ENCODE measurements around the gene ACTL7B.
"Not testable (repeated sequence)": the region's sequence is repeated elsewhere in the genome, so short reads cannot be mapped to it uniquely, and the experiment has no call there.

Gene ACTL7B

DNA sequence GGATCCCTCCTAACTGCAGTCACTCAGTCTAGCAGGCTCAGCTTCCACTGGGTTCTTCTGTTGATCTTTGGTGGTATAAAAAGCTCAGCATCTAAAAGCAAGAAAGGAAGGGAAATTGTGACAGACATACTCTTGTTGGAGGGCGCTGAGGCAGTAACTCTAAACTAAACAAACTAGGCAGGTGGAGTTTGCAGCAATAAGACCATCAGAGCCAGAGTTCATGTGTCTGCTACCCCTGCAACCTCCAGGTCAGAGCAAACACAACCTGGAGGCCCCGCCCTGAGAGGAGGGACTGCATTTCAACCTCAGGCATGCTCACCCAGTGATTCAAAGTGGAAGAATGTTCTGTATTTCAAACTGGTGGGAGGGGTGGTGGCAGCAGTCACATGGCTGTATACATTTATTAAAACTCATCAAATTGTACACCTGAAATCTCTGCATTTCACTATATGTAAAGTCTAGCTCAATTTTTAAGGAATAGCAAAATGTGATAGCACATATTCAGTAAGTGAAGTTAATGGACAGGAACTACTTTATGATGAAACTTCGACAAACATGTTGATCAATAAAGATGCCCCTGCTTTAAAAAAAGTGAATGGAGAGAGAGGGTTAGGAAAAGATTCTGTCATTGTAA lies 13.4 kb upstream of the ACTL7B start:
- in situ Hi-C loops (cut with MboI; ENCODE audit: low sequenced_read_pairs) = no loop called here

DNA sequence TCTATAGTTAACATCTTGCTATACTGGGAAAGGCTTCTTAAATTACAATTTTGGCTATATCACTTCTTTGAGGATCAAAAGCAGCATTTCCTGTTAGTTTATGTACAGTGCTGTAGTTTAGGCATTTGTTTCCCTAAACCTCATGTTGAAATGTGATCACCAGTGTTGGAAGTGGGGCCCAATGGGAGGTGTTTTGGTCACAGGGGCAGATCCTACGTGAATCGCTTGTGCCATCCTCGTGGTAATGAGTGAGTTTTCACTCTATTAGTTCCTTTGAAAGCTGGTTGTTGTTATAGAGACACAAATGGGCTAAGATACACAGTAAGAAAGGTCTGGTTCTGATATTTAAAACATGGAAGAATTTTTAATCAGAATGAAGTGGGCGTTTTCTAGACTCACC lies 12.0 kb upstream of the ACTL7B start:
- in situ Hi-C loops (cut with MboI; ENCODE audit: low sequenced_read_pairs) = no loop called here

DNA sequence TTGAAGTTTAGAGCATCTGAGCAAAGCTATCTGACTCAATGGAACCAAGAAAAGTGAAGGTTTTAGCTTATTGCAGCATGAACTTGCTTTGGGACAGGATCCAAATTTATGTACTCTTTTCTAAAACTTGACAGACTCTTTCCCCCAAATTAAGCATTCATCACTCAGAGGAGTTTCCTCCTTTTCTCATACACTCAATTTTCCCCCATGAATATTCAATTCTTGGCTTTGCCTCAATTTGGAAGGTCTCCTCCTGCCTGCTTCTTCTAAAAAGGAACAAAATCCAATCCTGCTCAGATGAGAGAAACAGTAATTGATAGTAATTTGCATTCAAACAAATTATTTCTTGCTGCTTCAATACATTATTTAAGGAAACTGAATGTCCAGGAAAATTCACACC lies 11.3 kb upstream of the ACTL7B start:
- in situ Hi-C loops (cut with MboI; ENCODE audit: low sequenced_read_pairs) = no loop called here

DNA sequence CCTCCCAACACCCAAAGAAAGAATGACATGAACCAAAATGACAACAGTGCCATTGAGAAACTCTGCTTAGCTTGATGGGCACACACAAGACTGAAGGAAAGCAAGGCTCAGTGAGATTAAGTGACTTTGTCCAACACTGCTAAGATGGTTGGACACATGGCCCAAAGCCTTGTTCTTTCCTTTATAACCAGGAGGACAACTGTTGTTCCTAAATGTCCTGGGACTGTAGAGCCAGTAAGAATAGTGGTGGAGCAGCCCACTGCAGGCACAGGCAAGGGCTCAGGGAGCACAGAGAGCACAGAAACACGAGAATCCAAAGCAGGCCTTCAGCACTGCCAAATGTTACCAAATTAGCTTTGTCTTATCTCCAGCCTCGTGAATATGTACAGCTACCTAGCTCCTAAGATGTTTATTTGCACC lies 10.2 kb upstream of the ACTL7B start:
- in situ Hi-C loops (cut with MboI; ENCODE audit: low sequenced_read_pairs) = no loop called here

DNA sequence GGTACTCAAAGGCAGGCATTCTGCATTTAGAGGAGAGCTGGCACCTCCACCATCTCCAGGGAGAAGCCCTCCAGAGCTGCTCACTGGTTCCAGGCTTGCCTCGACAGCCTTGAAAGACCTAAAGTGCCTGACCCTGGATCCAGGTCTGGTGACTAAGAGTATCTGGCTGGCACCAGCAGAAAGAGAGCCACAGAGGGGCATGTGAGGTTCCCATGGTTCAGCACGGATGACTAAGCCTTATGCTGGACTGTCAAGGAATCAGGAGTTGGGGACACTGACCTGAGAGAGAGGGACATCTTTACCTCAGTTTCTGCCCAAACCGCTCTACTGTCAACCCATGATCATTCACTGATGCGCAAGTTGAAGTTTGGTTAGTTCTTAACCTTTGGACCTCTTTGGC lies 9.3 kb upstream of the ACTL7B start:
- in situ Hi-C loops (cut with MboI; ENCODE audit: low sequenced_read_pairs) = no loop called here

DNA sequence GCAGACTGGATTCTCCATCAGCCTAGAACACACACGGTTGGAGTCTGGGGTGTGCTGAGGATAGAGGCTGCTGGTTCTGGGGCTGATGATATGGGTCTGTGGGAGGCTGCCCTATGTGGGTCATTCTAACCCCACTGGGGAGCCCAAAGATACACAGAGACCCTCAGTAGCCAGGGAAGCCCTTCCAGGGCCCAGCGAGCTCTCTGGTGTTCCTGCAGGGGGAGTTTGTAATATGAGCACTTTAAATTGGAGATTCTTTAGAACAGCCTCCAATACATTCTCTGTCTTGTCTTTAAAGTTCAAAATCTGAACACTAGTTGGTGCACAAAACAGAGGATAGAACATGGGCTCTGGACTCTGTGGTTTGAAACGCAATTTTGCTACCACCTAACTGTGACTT lies 8.7 kb upstream of the ACTL7B start:
- in situ Hi-C loops (cut with MboI; ENCODE audit: low sequenced_read_pairs) = no loop called here

DNA sequence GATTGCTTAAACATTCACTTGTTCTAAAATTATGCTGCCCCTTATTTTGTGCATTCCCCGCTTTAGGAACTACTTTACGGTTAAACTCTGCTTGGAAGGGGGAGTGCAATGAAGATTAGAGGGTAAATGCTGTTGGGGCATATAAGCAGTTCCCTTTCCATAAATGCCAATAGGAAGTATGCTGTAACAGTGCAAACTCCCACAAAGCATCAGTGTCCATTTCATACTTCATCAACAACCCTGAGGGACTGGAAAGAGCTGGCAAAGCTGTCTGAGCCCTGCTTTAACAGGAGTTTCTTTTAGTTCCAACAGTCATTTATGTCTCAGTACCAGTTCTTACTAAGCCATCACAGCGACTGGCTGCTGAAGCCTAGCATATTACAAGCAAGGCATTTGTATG lies 8.1 kb upstream of the ACTL7B start:
- in situ Hi-C loops (cut with MboI; ENCODE audit: low sequenced_read_pairs) = no loop called here

DNA sequence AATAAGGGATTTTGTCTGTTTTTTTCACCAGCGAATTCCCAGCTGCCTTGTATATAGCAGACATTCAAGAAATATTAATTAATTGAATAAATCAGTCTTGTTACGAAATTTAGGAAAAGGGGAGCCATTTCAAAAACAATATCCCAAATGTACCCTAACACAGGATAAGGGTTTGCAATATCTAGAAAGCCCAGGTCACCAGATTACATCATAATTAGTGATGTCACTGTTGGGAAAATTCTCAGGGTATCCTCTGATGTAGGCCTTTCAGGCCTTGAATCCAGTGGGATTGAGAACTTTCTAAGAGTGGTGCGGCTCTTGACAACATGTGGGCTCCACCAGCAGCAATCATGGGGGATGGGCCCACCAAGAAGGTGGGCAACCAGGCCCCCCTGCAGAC lies 6.2 kb upstream of the ACTL7B start, which contains the start of gene ACTL7A:
ACTL7A (plus strand) TSS at position 270 of the 400 bp plus-strand sequence; CDS start at position 327, 57 bp downstream.
- in situ Hi-C loops (cut with MboI; ENCODE audit: low sequenced_read_pairs) = no loop called here

DNA sequence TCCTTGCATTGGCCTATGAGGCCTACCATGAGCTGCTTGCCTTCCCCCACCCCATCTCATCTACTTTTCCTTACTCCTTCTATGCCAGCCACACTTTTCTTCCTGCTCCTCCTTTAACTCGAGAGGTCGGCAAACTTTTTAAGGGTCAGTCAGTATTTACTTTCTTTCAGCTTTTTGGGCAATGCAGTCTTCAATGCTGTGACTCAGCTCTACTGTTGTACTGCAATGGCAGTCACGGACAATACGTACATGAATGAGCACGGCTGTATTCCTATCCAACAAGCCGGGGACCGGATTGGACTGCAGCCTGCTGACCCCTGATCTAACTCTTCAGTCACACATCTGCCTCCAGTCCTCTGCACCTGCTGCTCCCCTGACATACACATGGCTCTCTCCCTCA lies 5.7 kb upstream of the ACTL7B start:
- in situ Hi-C loops (cut with MboI; ENCODE audit: low sequenced_read_pairs) = no loop called here

DNA sequence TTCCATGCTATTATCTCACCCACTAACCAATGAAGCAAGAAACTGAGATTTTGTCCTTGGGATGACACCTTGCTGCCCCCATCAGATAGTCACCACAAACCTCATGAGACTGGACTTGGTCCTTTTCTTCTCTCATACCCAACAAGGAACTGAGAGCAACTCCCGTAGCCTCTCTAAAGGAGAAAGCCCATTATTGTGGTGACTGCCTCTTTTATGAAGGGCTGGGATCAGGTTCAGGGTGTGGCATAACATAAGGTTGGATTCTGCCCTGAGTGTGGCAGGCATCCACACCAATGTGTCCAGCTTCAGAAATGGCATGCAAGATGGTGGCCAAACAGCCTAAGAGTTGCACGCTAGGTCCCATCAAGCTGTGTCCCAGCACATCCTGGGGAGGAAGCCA lies 5.0 kb upstream of the ACTL7B start:
- in situ Hi-C loops (cut with MboI; ENCODE audit: low sequenced_read_pairs) = no loop called here

DNA sequence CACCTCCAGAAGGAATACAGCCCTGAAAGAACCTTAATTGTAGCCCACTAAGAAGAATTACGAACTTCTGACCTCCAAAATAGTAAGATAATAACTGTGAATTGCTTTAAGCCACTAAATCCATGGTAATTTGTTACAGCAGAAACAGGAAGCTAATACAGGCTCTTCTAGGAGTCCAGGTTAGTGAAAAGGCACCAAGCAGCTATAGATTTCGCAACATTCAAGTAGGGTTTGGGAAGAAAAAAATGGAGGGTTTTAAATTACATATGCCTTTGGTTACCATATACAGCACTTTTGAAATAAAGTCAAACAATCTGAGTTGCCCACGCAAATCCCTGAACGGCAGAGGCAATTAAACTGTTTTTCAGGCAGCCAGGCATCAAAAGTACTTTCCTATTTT lies 4.6 kb upstream of the ACTL7B start:
- in situ Hi-C loops (cut with MboI; ENCODE audit: low sequenced_read_pairs) = no loop called here

DNA sequence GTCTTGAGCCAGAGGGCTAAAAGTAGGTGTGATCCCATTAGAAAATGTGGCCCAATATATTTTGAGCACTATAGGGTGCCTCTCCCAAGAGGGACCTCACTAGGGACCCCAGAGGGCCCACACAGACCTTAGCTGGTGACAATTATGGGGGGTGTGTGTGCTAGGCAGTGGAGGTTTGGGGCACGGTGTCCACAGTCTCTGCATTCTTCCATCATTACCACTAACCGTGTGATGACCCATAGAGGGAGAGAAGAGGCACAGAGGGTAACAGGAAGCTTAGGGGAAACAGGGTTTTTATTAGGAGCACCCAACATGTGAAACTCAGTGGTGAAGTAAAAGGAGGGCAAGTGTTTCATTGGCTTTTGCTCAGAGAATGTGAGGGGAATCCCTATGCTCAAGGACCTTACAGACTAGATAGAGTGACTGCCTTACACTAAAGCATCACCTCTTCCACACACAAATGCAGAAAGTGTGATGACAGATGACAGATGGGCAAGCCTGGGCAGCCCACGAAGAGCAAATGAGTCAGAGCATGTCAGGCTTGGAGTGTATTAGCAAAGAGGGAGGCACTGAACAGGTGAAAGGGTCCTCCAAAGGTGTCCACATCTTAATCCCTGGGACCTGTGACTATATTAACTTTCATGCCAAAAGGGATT lies 3.8 kb upstream of the ACTL7B start:
- in situ Hi-C loops (cut with MboI; ENCODE audit: low sequenced_read_pairs) = no loop called here

DNA sequence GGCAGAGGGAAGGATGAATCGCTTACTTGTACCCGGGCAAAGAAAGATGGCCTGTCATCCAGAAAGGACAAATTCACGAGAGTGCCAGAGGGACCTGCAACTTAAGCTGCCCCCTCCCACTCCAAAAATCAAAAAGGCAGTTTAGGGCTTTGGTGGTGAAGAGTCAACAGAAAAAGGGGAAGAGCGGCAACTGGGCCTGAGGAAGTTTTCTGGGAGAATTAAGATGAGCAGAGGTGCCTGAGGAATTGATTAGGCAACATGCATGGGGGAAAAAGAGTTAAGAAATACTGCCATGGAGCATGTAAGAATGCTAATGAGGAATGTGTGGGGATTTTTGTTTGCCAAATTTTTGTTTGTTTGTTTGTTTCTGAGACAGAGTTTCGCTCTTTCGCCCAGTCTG lies 1.8 kb upstream of the ACTL7B start:
- in situ Hi-C loops (cut with MboI; ENCODE audit: low sequenced_read_pairs) = no loop called here

DNA sequence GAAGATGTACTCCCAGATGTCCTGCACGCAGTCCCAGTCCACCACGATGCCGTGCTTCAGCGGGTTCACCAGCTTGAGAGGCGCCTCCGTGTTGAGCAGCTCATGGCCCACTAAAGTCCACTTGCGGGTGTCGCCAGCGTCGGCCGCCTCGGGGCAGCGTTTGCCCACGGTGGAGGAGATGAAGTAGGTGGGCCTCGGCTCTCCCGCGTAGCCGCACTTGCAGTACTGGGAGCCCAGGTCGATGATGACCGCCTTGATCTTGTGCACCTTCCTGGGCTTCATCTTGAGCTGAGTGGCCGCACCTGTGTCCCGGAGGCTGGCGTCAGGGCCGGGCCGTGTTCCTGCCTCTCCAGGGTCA lies 278 bp downstream of the ACTL7B start:
- in situ Hi-C loops (cut with MboI; ENCODE audit: low sequenced_read_pairs) = no loop called here

DNA sequence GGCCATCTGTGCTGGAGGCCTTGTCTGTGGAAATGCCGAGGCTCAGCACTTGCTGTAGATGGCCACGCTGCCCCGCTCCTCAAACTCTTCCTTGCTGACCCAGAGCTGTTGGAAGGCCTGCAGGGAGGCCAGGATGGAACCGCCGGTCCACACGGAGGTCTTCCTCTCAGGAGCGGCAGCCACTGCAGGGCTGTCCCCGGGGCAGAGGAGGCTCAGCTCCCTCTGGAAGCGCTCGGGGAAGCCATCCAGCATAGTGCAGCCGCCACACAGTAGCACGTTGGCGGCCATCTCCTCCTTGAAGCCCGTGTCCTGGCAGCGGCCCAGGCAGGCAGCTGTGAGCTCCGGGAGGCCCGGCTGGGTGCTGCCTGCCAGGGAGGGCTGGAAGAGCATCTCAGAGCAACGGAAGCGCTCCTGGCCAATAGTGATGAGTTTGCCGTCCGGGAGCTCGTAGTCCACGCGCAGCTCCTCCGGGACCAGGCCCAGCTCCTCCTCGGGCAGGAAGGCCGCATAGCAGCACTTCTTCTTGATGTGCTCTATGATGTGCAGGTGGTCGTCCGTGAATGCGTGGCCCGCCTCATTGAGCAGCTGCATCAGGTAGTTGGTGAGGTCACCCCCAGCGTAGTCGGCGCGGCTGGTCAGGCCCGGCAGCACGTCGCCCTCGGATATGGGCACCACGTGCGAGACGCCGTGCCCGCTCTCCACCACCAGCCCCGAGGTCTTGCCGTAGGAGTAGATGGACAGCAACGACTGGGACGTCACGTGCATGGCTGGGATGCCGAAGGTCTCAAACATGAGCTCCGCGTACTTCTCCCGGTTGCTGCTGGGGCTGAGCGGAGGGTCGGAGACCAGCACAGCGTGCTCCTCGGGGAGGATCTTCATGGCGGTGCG lies 901 bp downstream of the ACTL7B start:
- in situ Hi-C loops (cut with MboI; ENCODE audit: low sequenced_read_pairs) = no loop called here

DNA sequence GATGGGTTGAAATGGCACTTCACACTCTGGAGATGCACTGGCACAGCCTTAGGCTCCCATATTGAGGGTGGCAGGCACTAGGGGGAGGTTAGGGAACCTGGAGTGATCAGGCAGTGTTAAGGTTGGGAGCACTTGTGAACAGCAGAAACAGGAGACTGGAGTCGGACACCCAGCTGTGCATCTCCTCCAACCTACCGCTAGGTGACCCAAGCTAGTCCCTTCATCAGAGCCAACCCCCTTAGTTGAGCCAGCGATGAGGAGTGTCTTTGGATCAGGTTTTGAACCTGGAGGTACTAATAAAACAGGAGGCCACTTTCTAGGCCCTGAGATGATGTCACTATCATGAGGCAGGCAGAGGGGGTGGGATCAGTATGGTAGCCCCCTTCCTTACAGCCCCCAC lies 1.7 kb downstream of the ACTL7B start:
- in situ Hi-C loops (cut with MboI; ENCODE audit: low sequenced_read_pairs) = no loop called here

DNA sequence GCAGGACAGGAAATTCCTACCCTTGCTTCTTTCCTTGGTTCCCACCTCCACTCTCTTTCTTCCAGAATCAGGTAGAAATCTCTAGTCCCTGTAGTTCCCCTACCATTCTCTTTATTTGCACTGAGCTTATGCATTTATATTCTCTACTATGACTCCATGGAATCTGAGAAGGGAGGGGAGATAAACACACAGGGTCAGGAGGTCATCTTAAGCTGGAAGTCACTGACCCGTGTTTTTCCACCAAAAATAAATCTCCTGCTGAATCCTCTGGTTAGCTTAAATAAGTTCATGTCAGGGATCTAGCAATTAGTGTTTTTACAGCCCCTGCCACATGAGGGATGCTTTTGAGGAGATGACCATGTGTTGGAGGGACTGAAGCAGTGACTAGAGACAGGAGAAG lies 3.7 kb downstream of the ACTL7B start:
- in situ Hi-C loops (cut with MboI; ENCODE audit: low sequenced_read_pairs) = no loop called here

DNA sequence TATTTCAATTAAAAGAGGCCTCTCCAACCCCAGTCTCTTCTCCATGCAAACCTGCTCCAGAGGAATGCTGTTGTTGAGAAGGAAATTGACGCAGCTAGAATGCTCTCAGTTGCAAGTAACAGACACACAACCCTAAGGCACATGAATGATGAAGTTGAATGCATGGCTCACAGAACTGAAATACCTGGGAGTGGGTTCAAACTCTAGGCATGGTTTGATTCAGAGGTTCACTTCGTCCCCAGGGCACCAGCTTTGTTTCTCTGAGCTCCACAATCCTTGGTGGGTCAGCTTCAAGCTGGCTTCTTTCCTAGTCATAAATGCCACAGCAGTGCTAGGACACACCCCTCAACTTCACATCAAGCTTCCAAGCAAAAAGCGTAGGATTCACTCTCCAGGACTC lies 4.6 kb downstream of the ACTL7B start:
- in situ Hi-C loops (cut with MboI; ENCODE audit: low sequenced_read_pairs) = no loop called here

DNA sequence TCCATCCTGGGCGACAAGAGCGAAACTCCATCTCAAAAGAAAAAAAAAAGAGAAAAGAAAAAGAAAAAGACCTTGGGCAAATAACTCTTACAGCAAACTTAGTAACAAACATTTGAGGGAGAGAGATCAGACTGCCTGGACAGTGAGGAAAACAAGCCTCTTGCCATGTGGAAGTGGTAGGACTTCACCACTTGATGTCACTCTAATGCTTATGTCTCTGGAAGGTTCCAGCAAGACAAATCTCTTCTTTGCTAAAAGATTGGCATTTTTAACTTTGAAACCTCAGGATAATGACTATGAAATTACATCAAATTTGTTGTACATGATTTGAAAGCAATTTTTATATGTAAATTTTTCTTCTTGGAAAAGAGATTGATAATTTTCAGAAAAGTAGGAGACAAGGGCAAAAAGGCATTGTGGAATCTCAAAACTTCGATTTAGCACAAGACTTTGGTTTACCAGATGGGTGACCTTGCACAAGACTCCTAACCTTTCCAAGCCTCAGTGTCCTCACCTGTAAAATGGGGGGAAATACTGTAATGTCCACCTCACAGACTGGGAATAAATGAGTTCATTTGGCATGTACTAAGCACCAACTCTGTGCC lies 5.4 kb downstream of the ACTL7B start:
- in situ Hi-C loops (cut with MboI; ENCODE audit: low sequenced_read_pairs) = no loop called here

DNA sequence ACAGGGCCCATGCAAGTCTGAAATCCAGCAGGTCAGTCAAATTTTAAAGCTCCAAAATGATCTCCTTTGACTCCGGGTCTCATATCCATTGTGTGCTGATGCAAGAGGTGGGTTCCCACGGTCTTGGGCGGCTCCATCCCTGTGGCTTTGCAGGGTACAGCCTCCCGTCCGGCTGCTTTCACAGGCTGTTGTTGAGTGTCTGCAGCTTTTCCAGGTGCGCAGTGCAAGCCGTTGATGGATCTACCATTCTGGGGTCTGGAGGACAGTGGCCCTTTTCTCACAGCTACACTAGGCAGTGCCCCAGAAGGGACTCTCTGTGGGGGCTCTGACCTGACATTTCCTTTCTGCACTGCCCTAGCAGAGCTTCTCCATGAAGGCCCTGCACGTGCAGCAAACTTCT lies 7.5 kb downstream of the ACTL7B start:
- in situ Hi-C loops (cut with MboI; ENCODE audit: low sequenced_read_pairs) = not testable (repeated sequence)

DNA sequence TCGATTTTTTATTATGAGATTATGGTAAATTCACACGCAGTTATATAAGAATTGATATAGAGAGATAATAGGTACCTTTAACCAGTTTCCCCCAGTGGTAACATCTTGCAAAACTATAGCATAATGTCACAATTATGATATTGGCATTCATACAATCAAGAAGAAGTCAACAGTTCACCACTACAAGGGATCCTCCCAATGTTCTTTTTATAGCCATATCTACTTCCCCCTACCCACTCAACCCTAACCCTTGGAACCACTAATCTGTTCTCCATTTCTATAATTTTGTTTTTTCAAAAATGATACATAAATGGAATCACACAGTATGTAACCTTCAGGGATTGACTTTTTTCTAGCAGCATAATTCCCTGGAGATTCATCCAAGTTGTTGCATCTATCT lies 9.8 kb downstream of the ACTL7B start:
- in situ Hi-C loops (cut with MboI; ENCODE audit: low sequenced_read_pairs) = no loop called here

DNA sequence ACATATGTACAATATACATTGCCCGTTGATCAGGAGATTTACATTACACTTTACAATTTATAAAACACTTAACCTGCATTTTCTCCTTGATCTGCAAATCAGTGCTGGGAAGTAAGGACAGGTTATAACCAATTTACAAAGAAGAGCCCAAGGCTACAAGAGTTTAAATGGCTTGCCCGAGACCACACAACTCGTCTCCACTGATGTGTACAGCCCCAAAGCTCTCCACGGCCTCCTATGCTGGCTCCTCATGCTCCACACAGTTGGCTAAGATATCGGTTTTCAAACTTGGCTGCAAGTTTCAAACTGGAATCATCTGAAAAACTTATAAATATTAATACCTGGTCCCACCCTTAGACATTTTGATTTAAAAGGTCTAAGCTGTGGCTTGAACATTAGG lies 10.3 kb downstream of the ACTL7B start:
- in situ Hi-C loops (cut with MboI; ENCODE audit: low sequenced_read_pairs) = no loop called here

Measured in HL-60/S4 treated with phorbol 12-myristate 13-acetate at 8.2 ng/mL for 4 days and 3 days (cell line).